AG04450 (cell line): ENCODE data around the gene DTNBP1. TPM values are rescaled to one million over a fixed set of nuclear protein-coding genes. Genes with fewer than 3 reads are reported as not detected.
"Not testable (repeated sequence)": the region's sequence is repeated elsewhere in the genome, so short reads cannot be mapped to it uniquely, and the experiment has no call there.

ENCODE experiments used
- CTCF ChIA-PET: fragments of 300-600, 350-600 bp; formaldehyde crosslinking; extraction: SDS; loops from one replicate; lab custom pipeline; 2022; ENCODE audit warnings: antibody characterized with exemption, inconsistent platforms; lab: Charles Lee
- POLR2A ChIA-PET: fragments of 350-600 bp; formaldehyde crosslinking; extraction: SDS; loops from one replicate; lab custom pipeline; 2021; ENCODE audit warnings: antibody characterized with exemption, inconsistent platforms; lab: Yijun Ruan, JAX
- DNase-seq: peaks from one replicate; pipeline ENCODE4 v3.0.0-alpha.2; 2011; ENCODE audit warnings: low read depth, low spot score
- H3K27ac ChIP-seq: one replicate; pipeline ENCODE4 v1.5.1; 2012; ENCODE audit warnings: low read depth, low read length, control low read depth
- H3K27me3 ChIP-seq: one replicate; pipeline ENCODE4 v1.6.0; 2012; ENCODE audit warnings: low read length; ENCODE audit not compliant: control insufficient read depth, insufficient read depth
- H3K4me3 ChIP-seq: 2 replicates; pipeline ENCODE4 v1.5.1; 2011; ENCODE audit warnings: mild to moderate bottlenecking, low read depth, low read length, control low read depth
- H3K9me3 ChIP-seq: 2 replicates; pipeline ENCODE4 v1.5.1; 2012; ENCODE audit warnings: low read length; ENCODE audit not compliant: control insufficient read depth, insufficient read depth
- CTCF ChIP-seq: IDR thresholded peaks from 2 replicates; pipeline ENCODE4 v1.5.1; 2011; ENCODE audit warnings: low read depth, low read length, control low read depth, inconsistent platforms
- polyA plus RNA-seq: library from polyadenylated mRNA; depleted of rRNA; stranded (reverse); fragments of >200 nt; gene quantifications from 2 replicates; pipeline ENCODE4 v1.2.3, GENCODE V29; 2011

Gene DTNBP1
- polyA plus RNA-seq, 1 experiment: 15.2 TPM

DNA sequence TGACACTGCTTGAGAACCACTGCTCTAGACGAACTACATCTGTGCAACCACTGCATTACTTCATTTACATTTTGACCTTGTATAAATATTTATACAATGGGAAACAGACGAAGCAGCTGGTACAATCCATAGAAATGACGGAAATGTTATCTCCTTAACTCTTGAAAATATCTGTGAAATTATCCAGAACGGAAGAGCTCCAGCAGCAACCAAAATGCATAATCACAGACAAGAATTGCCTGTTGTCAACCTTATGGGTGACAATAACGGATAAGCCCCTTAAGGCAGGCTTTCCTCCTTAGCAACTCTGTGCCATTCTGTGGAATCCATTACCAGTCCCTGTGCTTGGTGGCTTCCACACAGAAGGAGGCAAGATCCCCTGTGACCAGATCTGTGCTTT is 115.4 kb downstream of the DTNBP1 start:
- TF ChIP-seq CTCF: no peak
- DNase-seq: peak; percentile 50
- CTCF ChIA-PET: no interaction called here
- Histone ChIP-seq H3K27ac (peak overlapping the region; percentile 69), H3K27me3 (no peaks in the 10 kb centered on the region), H3K4me3 (no peak overlapping the region), H3K9me3 (no peaks in the 10 kb centered on the region)
- POLR2A ChIA-PET: interaction anchor here (1.2 kb wide), 1 partner anchor 44 kb away, joined by 4 read pairs; no protein-coding TSS in a partner anchor

- no peak for DNase-seq
- ChIA-PET POLR2A (no interaction called here), CTCF (no interaction called here)
- Histone ChIP-seq H3K27me3 (no peaks in the 10 kb centered on the region), H3K27ac (no peak overlapping the region), H3K9me3 (no peaks in the 10 kb centered on the region), H3K4me3 (no peak overlapping the region)
- no peak for TF ChIP-seq CTCF
Observed at GRCh38 chr6:15546591-15546990, 116.2 kb downstream of the DTNBP1 start.

GRCh38 chr6:15544321-15544900 is 118.4 kb downstream of the DTNBP1 start:
- no peak for TF ChIP-seq CTCF
- H3K27me3 ChIP-seq: no peaks in the 10 kb centered on the region
- no peak for DNase-seq
- POLR2A ChIA-PET: no interaction called here
- H3K4me3 ChIP-seq: no peak overlapping the region
- H3K27ac ChIP-seq: no peak overlapping the region
- H3K9me3 ChIP-seq: no peaks in the 10 kb centered on the region
- CTCF ChIA-PET: interaction anchor here (0.6 kb wide), 2 partner anchors 67 to 87 kb away, joined by 3 read pairs; no protein-coding TSS in a partner anchor

- H3K27ac ChIP-seq, H3K27me3 ChIP-seq, POLR2A ChIA-PET, DNase-seq, H3K4me3 ChIP-seq, CTCF ChIA-PET, H3K9me3 ChIP-seq: not testable (repeated sequence)
Observed at GRCh38 chr6:15543332-15543917, 119.4 kb downstream of the DTNBP1 start.

- TF ChIP-seq CTCF: no peak
- Histone ChIP-seq H3K9me3 (no peaks in the 10 kb centered on the region; the same call in 1 of the 2 replicates), H3K27ac (no peak overlapping the region), H3K27me3 (no peaks in the 10 kb centered on the region), H3K4me3 (no peak overlapping the region)
- DNase-seq: no peak
- ChIA-PET CTCF (no interaction called here), POLR2A (no interaction called here)
Observed at GRCh38 chr6:15539722-15540270, 123.0 kb downstream of the DTNBP1 start.
